H1 (cell line): ENCODE measurements around the gene NABP1. TPM values are rescaled to one million over a fixed set of nuclear protein-coding genes. Genes with fewer than 3 reads are reported as not detected.

Experiments used
- CTCF ChIA-PET: fragments of 300-600 bp; sonication (Branson Sonifier 250); formaldehyde crosslinking; loops from one replicate; lab custom pipeline; 2021; ENCODE audit not compliant: partially characterized antibody; lab: Charles Lee
- POLR2A ChIA-PET: fragments of 300-600 bp; sonication (Branson Sonifier 250); formaldehyde crosslinking; loops from one replicate; lab custom pipeline; 2021; ENCODE audit warnings: inconsistent platforms; ENCODE audit not compliant: partially characterized antibody; lab: Charles Lee
- DNase-seq, 2 experiments: peaks; one replicate each; pipeline versions ENCODE4 v3.0.0 to v3.0.0-alpha.2; 2010 to 2022; ENCODE audit warnings: low spot score in 2 of 2, low read depth in 1 of 2, mixed read lengths in 1 of 2
- FAIRE-seq: peaks from 2 replicates; lab custom pipeline; 2011; peaks lifted over from hg19 to GRCh38; lab: Jason Lieb, UNC
- H2AFZ ChIP-seq: 2 replicates; pipeline ENCODE4 v1.8.1; 2012; ENCODE audit warnings: low read length, inconsistent platforms
- H2AK5ac ChIP-seq: 2 replicates; pipeline ENCODE4 v1.6.1; 2013; ENCODE audit warnings: low read depth, low read length
- H2BK120ac ChIP-seq: replicated peaks from 2 replicates; pipeline ENCODE3; 2013; ENCODE audit warnings: low read depth, low read length, inconsistent platforms
- H2BK12ac ChIP-seq: 2 replicates; pipeline ENCODE4 v1.6.1; 2013; ENCODE audit warnings: low read depth, low read length
- H2BK15ac ChIP-seq: 2 replicates; pipeline ENCODE4 v1.6.1; 2013; ENCODE audit warnings: low read length
- H2BK20ac ChIP-seq: 2 replicates; pipeline ENCODE4 v1.6.1; 2013; ENCODE audit warnings: low read length
- H2BK5ac ChIP-seq: 2 replicates; pipeline ENCODE4 v1.6.1; 2013; ENCODE audit warnings: low read depth, low read length
- H3K14ac ChIP-seq: 2 replicates; pipeline ENCODE4 v1.6.1; 2013; ENCODE audit warnings: inconsistent platforms; ENCODE audit not compliant: insufficient read length
- H3K18ac ChIP-seq: 2 replicates; pipeline ENCODE4 v1.6.1; 2013; ENCODE audit warnings: low read length; ENCODE audit errors: extremely low read depth
- H3K23ac ChIP-seq: 2 replicates; pipeline ENCODE4 v1.6.1; 2013; ENCODE audit warnings: inconsistent platforms; ENCODE audit not compliant: insufficient read length
- H3K23me2 ChIP-seq: 2 replicates; pipeline ENCODE4 v1.6.1; 2013; ENCODE audit warnings: low read depth, low read length
- H3K27ac ChIP-seq: 2 replicates; pipeline ENCODE4 v1.6.1; 2011; ENCODE audit warnings: low read depth, low read length, inconsistent platforms
- H3K27me3 ChIP-seq, 4 experiments: replicated peaks in 1 of 4; 1 replicate in 1 of 4; 2 replicates in 3 of 4; pipeline versions ENCODE4 v1.6.1 to v1.8.1; 2011 to 2013; ENCODE audit warnings: low read length in 3 of 4, mild to moderate bottlenecking in 3 of 4, inconsistent platforms in 2 of 4, mixed read lengths in 2 of 4, moderate library complexity in 1 of 4; ENCODE audit not compliant: control insufficient read depth in 3 of 4, insufficient read depth in 3 of 4; ENCODE audit errors: extremely low read depth in 1 of 4
- H3K36me3 ChIP-seq, 4 experiments: 2 replicates each; pipeline versions ENCODE4 v1.6.1 to v1.8.1; 2011 to 2013; ENCODE audit warnings: mild to moderate bottlenecking in 4 of 4, low read length in 3 of 4, moderate library complexity in 2 of 4, control low read depth in 1 of 4, inconsistent platforms in 1 of 4; ENCODE audit not compliant: insufficient read depth in 4 of 4, control insufficient read depth in 2 of 4
- H3K4ac ChIP-seq: replicated peaks from 2 replicates; pipeline ENCODE3; 2013; ENCODE audit warnings: low read length, low read depth, mixed read lengths, inconsistent platforms; ENCODE audit not compliant: insufficient read length
- H3K4me1 ChIP-seq, 4 experiments: replicated peaks in 1 of 4; 1 replicate in 1 of 4; 2 replicates in 3 of 4; pipeline versions ENCODE4 v1.6.1 to v1.8.1; 2011 to 2013; ENCODE audit warnings: low read length in 3 of 4, inconsistent platforms in 2 of 4, mixed read lengths in 1 of 4; ENCODE audit not compliant: insufficient read depth in 4 of 4, control insufficient read depth in 3 of 4
- H3K4me2 ChIP-seq, 2 experiments: 2 replicates each; pipeline versions ENCODE4 v1.6.1 to v1.8.1; 2011 to 2013; ENCODE audit warnings: low read depth in 2 of 2, low read length in 2 of 2, control low read depth in 1 of 2, inconsistent platforms in 1 of 2, mild to moderate bottlenecking in 1 of 2; ENCODE audit not compliant: insufficient read depth in 1 of 2
- H3K4me3 ChIP-seq, 4 experiments: fragments of 200-600, 300-600 bp in 1 of 4; sonication (generic), shearing (Covaris generic), sonication (Bioruptor Twin) in 1 of 4; 2 replicates each; pipeline versions ENCODE4 v1.5.1 to v1.8.1; 2011 to 2016; ENCODE audit warnings: low read length in 4 of 4, low read depth in 3 of 4, control low read depth in 2 of 4, inconsistent platforms in 2 of 4, mild to moderate bottlenecking in 2 of 4, mixed read lengths in 1 of 4, moderate library complexity in 1 of 4; ENCODE audit not compliant: insufficient read depth in 2 of 4; ENCODE audit errors: extremely low read depth in 1 of 4
- H3K56ac ChIP-seq: replicated peaks from 2 replicates; pipeline ENCODE3; 2013; ENCODE audit warnings: low read depth, mild to moderate bottlenecking, mixed read lengths, low read length, inconsistent platforms; ENCODE audit not compliant: insufficient read length
- H3K79me1 ChIP-seq: 2 replicates; pipeline ENCODE4 v1.6.1; 2013; ENCODE audit warnings: low read depth, low read length, control low read depth
- H3K79me2 ChIP-seq, 2 experiments: 2 replicates each; pipeline versions ENCODE4 v1.6.1 to v1.8.1; 2012 to 2013; ENCODE audit warnings: low read length in 2 of 2, mild to moderate bottlenecking in 2 of 2, inconsistent platforms in 1 of 2; ENCODE audit not compliant: insufficient read depth in 2 of 2, control insufficient read depth in 1 of 2
- H3K9ac ChIP-seq, 4 experiments: replicated peaks in 1 of 4; 1 replicate in 1 of 4; 2 replicates in 3 of 4; pipeline versions ENCODE4 v1.6.1 to v1.8.1; 2011 to 2013; ENCODE audit warnings: low read depth in 3 of 4, low read length in 3 of 4, control low read depth in 2 of 4, mild to moderate bottlenecking in 2 of 4, moderate library complexity in 2 of 4, inconsistent platforms in 1 of 4; ENCODE audit errors: extremely low read depth in 1 of 4
- H3K9me3 ChIP-seq, 2 experiments: 2 replicates each; pipeline versions ENCODE4 v1.6.1 to v1.8.1; 2012 to 2013; ENCODE audit warnings: mild to moderate bottlenecking in 2 of 2, moderate library complexity in 2 of 2, control low read depth in 1 of 2, inconsistent platforms in 1 of 2, low read depth in 1 of 2, low read length in 1 of 2, mixed read lengths in 1 of 2; ENCODE audit not compliant: insufficient read depth in 2 of 2
- H4K20me1 ChIP-seq, 2 experiments: replicated peaks in 1 of 2; 2 replicates each; pipeline versions ENCODE3 to v1.8.1; 2011 to 2013; ENCODE audit warnings: inconsistent platforms in 2 of 2, low read length in 2 of 2, mild to moderate bottlenecking in 1 of 2; ENCODE audit not compliant: insufficient read depth in 2 of 2, control insufficient read depth in 1 of 2
- H4K5ac ChIP-seq: 2 replicates; pipeline ENCODE4 v1.6.1; 2013; ENCODE audit warnings: low read length, low read depth, mixed read lengths, inconsistent platforms; ENCODE audit not compliant: insufficient read length
- H4K8ac ChIP-seq: 2 replicates; pipeline ENCODE4 v1.8.0; 2013; ENCODE audit warnings: mild to moderate bottlenecking, moderate library complexity, low read length, inconsistent platforms; ENCODE audit not compliant: insufficient read depth; ENCODE audit errors: extremely low read depth
- H4K91ac ChIP-seq: replicated peaks from 2 replicates; pipeline ENCODE3; 2013; ENCODE audit warnings: low read length, mixed read lengths, inconsistent platforms; ENCODE audit not compliant: insufficient read length
- EZH2 ChIP-seq: fragments of 200-600 bp; sonication (generic); IDR thresholded peaks from 2 replicates; pipeline ENCODE4 v1.7.1; 2012; ENCODE audit warnings: low read depth, mild to moderate bottlenecking, moderate library complexity, low read length, inconsistent platforms; ENCODE audit not compliant: severe bottlenecking
- POLR2AphosphoS5 ChIP-seq: IDR thresholded peaks from 2 replicates; pipeline ENCODE4 v1.6.1; 2011; ENCODE audit warnings: low read depth, low read length
- SRF ChIP-seq: IDR thresholded peaks from 2 replicates; pipeline ENCODE4 v1.6.1; 2011; ENCODE audit warnings: mild to moderate bottlenecking, low read depth, low read length, moderate library complexity
- WGBS, 2 experiments: shearing (Covaris generic) in 1 of 2; methylation state at CpG; one replicate each; pipeline versions ENCODE4 v1.1.6 to v1.1.7; 2013 to 2015; ENCODE audit warnings: low lambda C conversion rate in 2 of 2, mixed read lengths in 2 of 2, inconsistent platforms in 1 of 2, low coverage in 1 of 2, missing lambda C conversion rate in 1 of 2; ENCODE audit not compliant: insufficient replicate concordance in 2 of 2, insufficient coverage in 1 of 2, insufficient read length in 1 of 2; ENCODE audit errors: extremely low coverage in 1 of 2, missing lambda C conversion rate in 1 of 2; 5-methylcytosine and 5-hydroxymethylcytosine counted together
- polyA plus RNA-seq, 7 experiments: library from polyadenylated mRNA; depleted of rRNA in 3 of 7; stranded (reverse) in 5 of 7; unstranded in 2 of 7; fragments of >200 nt in 5 of 7; fragments of 200-250 nt in 2 of 7; gene quantifications; 1 replicate in 5 of 7; 2 replicates in 1 of 7; 4 replicates in 1 of 7; pipeline versions ENCODE4 v1.2.1 to v1.2.3, GENCODE V29; 2011 to 2013; ENCODE audit warnings: missing spikeins in 2 of 7, mixed read lengths in 2 of 7
- total RNA-seq: library from RNA; stranded (reverse); fragmentation: NEBNext Ultra II Directional; extraction: Animal tissue kit (Norgen Biotek cat#: 25700); gene quantifications from 2 replicates; pipeline ENCODE4 v1.2.1, GENCODE V29; 2021

NABP1 gene
- total and polyA plus RNA-seq, 2 of the 8 experiments (the other 6 are each of a cell fraction or from before 2014, with no cell fraction given): 0.63 to 4.8 TPM

DNA sequence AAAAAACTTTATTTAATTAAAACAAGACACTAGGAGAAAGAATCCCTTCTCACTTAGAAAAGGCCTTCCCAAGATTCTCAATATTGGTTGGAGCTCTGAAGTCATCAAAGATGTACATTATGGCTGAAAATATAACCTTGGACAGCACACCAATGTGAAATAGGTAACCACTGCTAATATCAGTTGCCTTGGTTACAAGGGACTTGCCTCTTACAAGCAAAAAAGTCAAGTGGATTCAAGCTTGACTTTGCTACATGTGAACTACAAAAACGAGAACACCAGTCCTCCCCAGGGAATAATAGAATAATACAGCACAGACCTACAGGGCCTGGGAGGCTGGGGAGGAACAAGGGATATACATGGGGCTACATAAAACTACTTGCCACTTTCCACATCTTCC is 46.1 kb downstream of the NABP1 start:
- CTCF ChIA-PET: interaction anchor here (0.6 to 1.0 kb wide), 2 partner anchors 33 to 166 kb away, joined by 3 read pairs; no protein-coding TSS in a partner anchor
- Histone ChIP-seq H3K23ac (peak overlapping the region; percentile 12), H2AFZ (no peak overlapping the region), H2BK120ac (no peak overlapping the region), H3K27ac (no peak overlapping the region), H3K23me2 (no peaks in the 10 kb centered on the region; the same call in 1 of the 2 replicates), H3K79me1 (no peaks in the 10 kb centered on the region), H2BK20ac (no peak overlapping the region), H3K4me3 (no peak overlapping the region), H3K9me3 (no peaks in the 10 kb centered on the region), H3K9ac (no peak overlapping the region), H3K4me1 (peaks cover 0 to 5% (median 2%) of the 10 kb centered on the region in 4 experiments; a peak in 2 of 7 replicates), H3K14ac (no peak overlapping the region), H4K91ac (no peak overlapping the region), H4K20me1 (no peaks in the 10 kb centered on the region), H3K56ac (no peak overlapping the region), H3K79me2 (no peaks in the 10 kb centered on the region), H2BK5ac (no peak overlapping the region), H4K5ac (no peak overlapping the region), H3K4me2 (no peak overlapping the region), H3K4ac (no peak overlapping the region), H3K36me3 (no peaks in the 10 kb centered on the region), H4K8ac (no peak overlapping the region), H3K18ac (no peak overlapping the region), H3K27me3 (no peaks in the 10 kb centered on the region), H2BK15ac (no peak overlapping the region), H2AK5ac (no peak overlapping the region), H2BK12ac (no peak overlapping the region)
- TF ChIP-seq POLR2AphosphoS5 (no peak), SRF (no peak), EZH2 (no peak)
- DNase-seq (no peak), FAIRE-seq (no peak)
- WGBS, 2 experiments: 93% methylated on average over 1 of the region's 1 CpG; no CpG with 5 or more reads in 1 of the 2 experiments
- POLR2A ChIA-PET: no interaction called here
